ENCODE measurements around the gene LZTS3.

DNA sequence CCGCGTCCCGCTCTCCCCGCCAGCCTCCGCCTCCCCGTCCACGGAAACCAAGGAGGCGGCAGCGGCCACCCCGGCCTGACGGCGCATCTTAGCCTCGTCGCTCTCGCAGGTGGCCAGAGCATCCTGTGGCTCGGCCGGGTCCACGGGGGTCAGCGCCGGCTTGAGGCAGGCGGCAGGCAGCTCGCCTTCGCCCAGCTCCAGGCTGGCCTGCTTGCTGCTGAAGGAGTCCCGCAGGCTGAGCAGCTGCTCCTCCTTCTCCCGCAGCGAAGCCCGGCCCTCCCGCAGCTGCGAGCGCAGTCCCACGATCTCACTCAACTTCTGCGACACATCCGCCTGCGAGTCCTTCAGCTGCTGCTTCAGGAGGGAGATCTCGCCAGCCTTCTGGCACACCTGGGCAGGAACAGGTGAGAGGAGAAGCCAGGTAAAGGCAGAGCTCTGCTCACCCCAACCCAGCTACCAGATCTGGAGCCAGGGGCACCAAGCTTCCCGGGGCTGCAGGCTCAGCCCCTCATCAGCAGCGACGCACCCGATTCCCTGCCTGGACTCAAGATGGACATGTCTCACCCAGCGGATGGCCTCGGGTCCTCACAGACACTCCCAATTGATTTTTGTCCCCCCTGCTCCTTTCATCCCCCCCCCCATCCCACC, 8.5 kb downstream of the LZTS3 start:
- TF ChIP-seq, protein P1, sequence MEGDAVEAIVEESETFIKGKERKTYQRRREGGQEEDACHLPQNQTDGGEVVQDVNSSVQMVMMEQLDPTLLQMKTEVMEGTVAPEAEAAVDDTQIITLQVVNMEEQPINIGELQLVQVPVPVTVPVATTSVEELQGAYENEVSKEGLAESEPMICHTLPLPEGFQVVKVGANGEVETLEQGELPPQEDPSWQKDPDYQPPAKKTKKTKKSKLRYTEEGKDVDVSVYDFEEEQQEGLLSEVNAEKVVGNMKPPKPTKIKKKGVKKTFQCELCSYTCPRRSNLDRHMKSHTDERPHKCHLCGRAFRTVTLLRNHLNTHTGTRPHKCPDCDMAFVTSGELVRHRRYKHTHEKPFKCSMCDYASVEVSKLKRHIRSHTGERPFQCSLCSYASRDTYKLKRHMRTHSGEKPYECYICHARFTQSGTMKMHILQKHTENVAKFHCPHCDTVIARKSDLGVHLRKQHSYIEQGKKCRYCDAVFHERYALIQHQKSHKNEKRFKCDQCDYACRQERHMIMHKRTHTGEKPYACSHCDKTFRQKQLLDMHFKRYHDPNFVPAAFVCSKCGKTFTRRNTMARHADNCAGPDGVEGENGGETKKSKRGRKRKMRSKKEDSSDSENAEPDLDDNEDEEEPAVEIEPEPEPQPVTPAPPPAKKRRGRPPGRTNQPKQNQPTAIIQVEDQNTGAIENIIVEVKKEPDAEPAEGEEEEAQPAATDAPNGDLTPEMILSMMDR (IDR thresholded peaks at IDR 0.05) = no peak
- TF ChIP-seq POLR2A (IDR thresholded peaks at IDR 0.05) = no peak

Measured in adrenal gland (tissue), 5 donors.